Measurements from ENCODE around the gene PLXNA4.

DNA sequence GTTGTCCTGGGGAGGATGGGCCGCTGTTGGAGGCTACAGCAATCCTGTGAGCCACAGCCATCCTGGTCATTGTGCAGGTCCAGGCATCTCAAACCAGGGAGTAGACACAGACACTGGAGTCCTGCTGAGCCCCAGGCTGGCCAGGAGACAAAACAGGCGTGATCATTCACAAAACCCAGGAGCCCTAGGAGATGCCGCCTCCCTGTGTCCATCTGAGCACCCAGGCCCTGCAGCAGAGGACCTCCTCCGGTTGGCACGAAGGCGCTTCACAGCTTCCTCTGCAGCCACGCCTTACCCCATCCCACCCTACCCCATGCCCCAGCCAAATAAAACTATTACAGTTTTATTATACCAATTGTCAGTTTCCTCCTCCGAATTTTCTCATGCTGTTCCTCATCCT, 183.6 kb downstream of the PLXNA4 start:
- TF ChIP-seq, protein P1, sequence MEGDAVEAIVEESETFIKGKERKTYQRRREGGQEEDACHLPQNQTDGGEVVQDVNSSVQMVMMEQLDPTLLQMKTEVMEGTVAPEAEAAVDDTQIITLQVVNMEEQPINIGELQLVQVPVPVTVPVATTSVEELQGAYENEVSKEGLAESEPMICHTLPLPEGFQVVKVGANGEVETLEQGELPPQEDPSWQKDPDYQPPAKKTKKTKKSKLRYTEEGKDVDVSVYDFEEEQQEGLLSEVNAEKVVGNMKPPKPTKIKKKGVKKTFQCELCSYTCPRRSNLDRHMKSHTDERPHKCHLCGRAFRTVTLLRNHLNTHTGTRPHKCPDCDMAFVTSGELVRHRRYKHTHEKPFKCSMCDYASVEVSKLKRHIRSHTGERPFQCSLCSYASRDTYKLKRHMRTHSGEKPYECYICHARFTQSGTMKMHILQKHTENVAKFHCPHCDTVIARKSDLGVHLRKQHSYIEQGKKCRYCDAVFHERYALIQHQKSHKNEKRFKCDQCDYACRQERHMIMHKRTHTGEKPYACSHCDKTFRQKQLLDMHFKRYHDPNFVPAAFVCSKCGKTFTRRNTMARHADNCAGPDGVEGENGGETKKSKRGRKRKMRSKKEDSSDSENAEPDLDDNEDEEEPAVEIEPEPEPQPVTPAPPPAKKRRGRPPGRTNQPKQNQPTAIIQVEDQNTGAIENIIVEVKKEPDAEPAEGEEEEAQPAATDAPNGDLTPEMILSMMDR (IDR thresholded peaks at IDR 0.05): no peak
- TF ChIP-seq POLR2A (IDR thresholded peaks at IDR 0.05; ENCODE audit: low read length): no peak
- no peak for TF ChIP-seq HMGXB4 (CRISPR knock-in tag; IDR thresholded peaks at IDR 0.05; ENCODE audit: borderline replicate concordance)

Measured in A549 (cell line).